Natural killer cell (primary cell): ENCODE data around the gene FHL3. TPM values are rescaled to one million over a fixed set of nuclear protein-coding genes. Genes with fewer than 3 reads are reported as not detected.
"Not testable (repeated sequence)": the region's sequence is repeated elsewhere in the genome, so short reads cannot be mapped to it uniquely, and the experiment has no call there.

Experiments used
- ATAC-seq, 3 donors: fragments of 150-1000 bp in 2 of 3; fragments of 200-7000 bp in 1 of 3; cut with Tn5 transposase; 1 replicate in 1 of 3; 2 replicates in 2 of 3; pipeline ENCODE4 v1.10.0; 2021; ENCODE audit warnings: mild to moderate bottlenecking in 2 of 3, moderate library complexity in 2 of 3
- DNase-seq, 2 donors: peaks; one replicate each; pipeline versions ENCODE4 v3.0.0 to v3.0.0-alpha.2; 2013 to 2021; ENCODE audit warnings: mixed read lengths in 1 of 2
- H3K27ac ChIP-seq: one replicate; pipeline ENCODE4 v1.5.1; 2013; ENCODE audit warnings: mild to moderate bottlenecking, low read length
- H3K27me3 ChIP-seq: one replicate; pipeline ENCODE4 v1.6.1; 2013; ENCODE audit warnings: low read length; ENCODE audit not compliant: control insufficient read depth, insufficient read depth
- H3K36me3 ChIP-seq: one replicate; pipeline ENCODE4 v1.6.1; 2013; ENCODE audit warnings: low read length; ENCODE audit not compliant: control insufficient read depth, insufficient read depth
- H3K4me1 ChIP-seq: one replicate; pipeline ENCODE4 v1.6.1; 2013; ENCODE audit warnings: low read length; ENCODE audit not compliant: control insufficient read depth, insufficient read depth
- H3K4me3 ChIP-seq: one replicate; pipeline ENCODE4 v1.5.1; 2013; ENCODE audit warnings: low read length
- H3K9me3 ChIP-seq: one replicate; pipeline ENCODE4 v1.6.1; 2013; ENCODE audit warnings: low read length; ENCODE audit not compliant: control insufficient read depth, insufficient read depth
- H3K27ac Mint-ChIP-seq, 2 donors: one replicate each; pipeline ENCODE4 v1.8.0; 2022; ENCODE audit warnings: mild to moderate bottlenecking in 2 of 2, mixed read lengths in 2 of 2, moderate library complexity in 1 of 2
- H3K27me3 Mint-ChIP-seq, 2 donors: one replicate each; pipeline ENCODE4 v1.8.0; 2022; ENCODE audit warnings: low read depth in 2 of 2, mixed read lengths in 2 of 2
- H3K36me3 Mint-ChIP-seq: one replicate; pipeline ENCODE4 v1.8.0; 2022; ENCODE audit warnings: mixed read lengths
- H3K4me1 Mint-ChIP-seq, 2 donors: one replicate each; pipeline ENCODE4 v1.8.0; 2022; ENCODE audit warnings: mixed read lengths in 2 of 2
- H3K4me3 Mint-ChIP-seq: one replicate; pipeline ENCODE4 v1.8.0; 2022; ENCODE audit warnings: mild to moderate bottlenecking, moderate library complexity, mixed read lengths
- H3K9me3 Mint-ChIP-seq, 2 donors: one replicate each; pipeline ENCODE4 v1.8.0; 2022; ENCODE audit warnings: mixed read lengths in 2 of 2
- WGBS: methylation state at CpG from one replicate; pipeline ENCODE4 v1.1.7; 2013; ENCODE audit warnings: missing lambda C conversion rate; ENCODE audit not compliant: insufficient coverage; 5-methylcytosine and 5-hydroxymethylcytosine counted together
- intact Hi-C: fragments of 100-400 bp; cut with micrococcal nuclease; formaldehyde crosslinking; loops from one replicate; pipeline ENCODE4 v1.14.2; 2022
- total RNA-seq, 4 donors: library from RNA; stranded (reverse); fragments of 120-200 nt in 1 of 4; gene quantifications; one replicate each; pipeline versions ENCODE4 v1.2.3 to v1.2.4, GENCODE V29; 2013 to 2022
- TF ChIP-seq, protein P1 (sequence below): fragments of 200-600 bp; IDR thresholded peaks from one replicate; pipeline ENCODE4 v1.8.0; 2022; ENCODE audit warnings: antibody characterized with exemption

The FHL3 gene
- total RNA-seq, 3 donors from 2014 or later (not counting 1 experiment from before 2014, with no cell fraction given): 49.3 to 82.6 (median 53.6) TPM

DNA sequence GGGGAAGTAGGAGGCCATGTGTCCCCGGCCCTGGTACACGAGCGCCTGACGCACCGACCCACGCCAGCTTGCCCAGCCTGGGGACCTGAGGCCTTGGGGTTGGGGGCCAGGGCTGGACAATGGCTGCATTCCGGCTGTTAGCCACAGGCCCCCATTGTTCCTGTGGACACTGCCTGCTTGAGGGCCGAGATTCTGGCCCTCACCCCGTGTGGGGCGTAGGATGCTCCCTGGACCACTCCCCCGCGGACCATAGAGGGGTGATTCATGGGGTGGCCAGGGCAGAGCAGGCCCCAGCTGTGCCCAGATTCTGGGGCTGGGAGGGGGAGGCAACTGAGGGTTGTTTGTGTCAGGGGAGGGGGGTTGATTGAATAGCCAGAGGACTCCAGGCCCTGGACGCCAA, 29.6 kb upstream of the FHL3 start:
- Mint-ChIP-seq H3K9me3 (no peaks in the 10 kb centered on the region), H3K27ac (no peak overlapping the region), H3K27me3 (peaks cover 0 to 8% of the 10 kb centered on the region in 2 donors), H3K36me3 (no peaks in the 10 kb centered on the region), H3K4me3 (no peak overlapping the region), H3K4me1 (peaks cover 10 to 20% of the 10 kb centered on the region in 2 donors)
- Histone ChIP-seq H3K27me3 (no peaks in the 10 kb centered on the region), H3K9me3 (no peaks in the 10 kb centered on the region), H3K4me3 (no peak overlapping the region), H3K36me3 (no peaks in the 10 kb centered on the region), H3K27ac (no peak overlapping the region), H3K4me1 (peaks cover 15% of the 10 kb centered on the region)
- intact Hi-C loops: no loop called here
- TF ChIP-seq, protein P1, sequence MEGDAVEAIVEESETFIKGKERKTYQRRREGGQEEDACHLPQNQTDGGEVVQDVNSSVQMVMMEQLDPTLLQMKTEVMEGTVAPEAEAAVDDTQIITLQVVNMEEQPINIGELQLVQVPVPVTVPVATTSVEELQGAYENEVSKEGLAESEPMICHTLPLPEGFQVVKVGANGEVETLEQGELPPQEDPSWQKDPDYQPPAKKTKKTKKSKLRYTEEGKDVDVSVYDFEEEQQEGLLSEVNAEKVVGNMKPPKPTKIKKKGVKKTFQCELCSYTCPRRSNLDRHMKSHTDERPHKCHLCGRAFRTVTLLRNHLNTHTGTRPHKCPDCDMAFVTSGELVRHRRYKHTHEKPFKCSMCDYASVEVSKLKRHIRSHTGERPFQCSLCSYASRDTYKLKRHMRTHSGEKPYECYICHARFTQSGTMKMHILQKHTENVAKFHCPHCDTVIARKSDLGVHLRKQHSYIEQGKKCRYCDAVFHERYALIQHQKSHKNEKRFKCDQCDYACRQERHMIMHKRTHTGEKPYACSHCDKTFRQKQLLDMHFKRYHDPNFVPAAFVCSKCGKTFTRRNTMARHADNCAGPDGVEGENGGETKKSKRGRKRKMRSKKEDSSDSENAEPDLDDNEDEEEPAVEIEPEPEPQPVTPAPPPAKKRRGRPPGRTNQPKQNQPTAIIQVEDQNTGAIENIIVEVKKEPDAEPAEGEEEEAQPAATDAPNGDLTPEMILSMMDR: no peak
- no peak for ATAC-seq
- no peak for DNase-seq
- WGBS: 91% methylated on average over 13 of the region's 13 CpGs

DNA sequence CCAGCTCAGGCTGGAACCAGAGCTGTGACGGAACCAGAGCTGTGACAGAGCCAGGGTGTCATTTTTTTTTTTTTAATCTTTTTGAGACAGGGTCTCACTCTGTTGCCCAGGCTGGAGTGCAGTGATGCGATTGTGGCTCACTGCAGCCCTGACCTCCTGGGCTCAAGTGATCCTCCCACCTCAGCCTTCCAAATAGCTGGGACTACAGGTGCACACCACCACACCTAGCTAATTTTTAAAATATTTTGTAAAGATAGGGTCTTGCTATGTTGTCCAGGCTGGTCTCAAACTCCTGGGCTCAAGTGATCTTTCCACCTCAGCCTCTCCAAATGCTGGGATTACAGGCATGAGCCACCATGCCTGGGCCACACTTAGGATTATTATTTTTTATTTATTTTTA, 27.7 kb upstream of the FHL3 start:
- H3K9me3 ChIP-seq, DNase-seq, H3K36me3 Mint-ChIP-seq: not testable (repeated sequence)

GRCh38 chr1:38031513-38031866, 26.2 kb upstream of the FHL3 start:
- intact Hi-C loops: no loop called here
- DNase-seq: no peak
- Histone ChIP-seq H3K9me3 (no peaks in the 10 kb centered on the region), H3K36me3 (peaks cover 3% of the 10 kb centered on the region), H3K27me3 (no peaks in the 10 kb centered on the region), H3K4me1 (peaks cover 28% of the 10 kb centered on the region), H3K27ac (no peak overlapping the region), H3K4me3 (no peak overlapping the region)
- Mint-ChIP-seq H3K4me3 (no peak overlapping the region), H3K36me3 (no peaks in the 10 kb centered on the region), H3K27ac (no peak overlapping the region), H3K27me3 (no peaks in the 10 kb centered on the region), H3K4me1 (peaks cover 17 to 48% of the 10 kb centered on the region in 2 donors), H3K9me3 (no peaks in the 10 kb centered on the region)
- WGBS: 83% methylated on average over 4 of the region's 4 CpGs
- TF ChIP-seq, protein P1: no peak
- no peak for ATAC-seq

More for the DNA sequence above, 27.7 kb upstream of the FHL3 start:
- 98% methylated on average over 2 of the region's 2 CpGs for WGBS
- H3K4me3 Mint-ChIP-seq, H3K4me3 ChIP-seq, intact Hi-C loops, ATAC-seq, H3K9me3 Mint-ChIP-seq, H3K27ac Mint-ChIP-seq, H3K36me3 ChIP-seq, H3K27me3 ChIP-seq, H3K27me3 Mint-ChIP-seq, H3K27ac ChIP-seq: not testable (repeated sequence)
- peaks cover 28% of the 10 kb centered on the region for H3K4me1 ChIP-seq
- peaks cover 17 to 38% of the 10 kb centered on the region in 2 donors for H3K4me1 Mint-ChIP-seq

DNA sequence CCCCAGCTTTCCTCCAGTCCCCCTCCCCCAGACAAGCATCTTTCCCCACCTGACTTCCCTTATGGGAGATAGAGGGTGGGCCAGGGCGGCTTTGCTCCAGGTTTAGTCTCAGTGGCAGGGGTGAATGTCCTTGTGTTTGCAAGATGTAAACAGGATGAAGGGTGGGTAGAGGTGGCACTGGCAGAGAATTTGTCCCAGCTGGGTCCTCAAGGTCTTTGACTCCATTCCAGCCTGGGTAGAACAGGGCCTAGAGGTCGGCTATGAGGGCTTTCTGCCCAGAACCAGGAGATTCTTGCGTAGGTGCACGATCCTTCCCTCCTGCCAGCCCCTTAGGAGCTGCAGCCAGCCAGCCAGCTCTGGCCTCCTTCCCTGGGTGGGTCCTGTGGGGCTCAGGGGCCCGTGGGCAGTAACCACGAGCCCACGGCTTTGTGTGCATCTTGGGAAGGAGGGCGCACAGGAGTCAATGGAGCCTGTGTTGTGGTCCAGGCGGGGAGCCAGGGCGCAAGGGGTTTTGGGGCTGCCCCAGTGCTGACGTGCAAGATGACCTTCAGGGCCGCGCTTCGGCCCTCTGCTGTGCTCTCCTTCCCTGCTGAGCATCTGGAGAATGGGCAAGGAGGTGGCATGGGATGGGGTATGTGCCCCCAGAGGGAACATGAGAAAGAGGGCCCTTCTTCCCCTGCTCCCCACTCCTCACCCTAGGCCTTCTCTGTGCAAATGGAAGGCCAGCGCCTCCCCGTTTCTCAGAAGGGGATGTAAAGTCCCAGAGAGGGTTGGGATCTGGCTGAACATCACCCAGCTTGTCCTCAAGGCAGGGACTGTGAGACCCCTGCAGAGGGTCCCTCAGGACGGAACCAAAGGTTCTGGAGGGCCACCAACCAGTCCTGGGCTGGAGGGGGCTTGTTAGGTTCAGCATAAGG, 25.5 kb upstream of the FHL3 start:
- no peak overlapping the region for H3K4me3 ChIP-seq
- Mint-ChIP-seq H3K36me3 (no peaks in the 10 kb centered on the region), H3K27me3 (no peaks in the 10 kb centered on the region), H3K4me1 (peaks cover 17 to 49% of the 10 kb centered on the region in 2 donors), H3K9me3 (no peaks in the 10 kb centered on the region), H3K27ac (peak overlapping the region in 1 of 2 donors; percentile 57), H3K4me3 (peak overlapping the region; percentile 25)
- peaks cover 28% of the 10 kb centered on the region for H3K4me1 ChIP-seq
- DNase-seq (no peak), ATAC-seq (no peak)
- 70% methylated on average over 17 of the region's 17 CpGs for WGBS
- TF ChIP-seq, protein P1: no peak
- H3K27me3 ChIP-seq: no peaks in the 10 kb centered on the region
- no peak overlapping the region for H3K27ac ChIP-seq
- peaks cover 7% of the 10 kb centered on the region for H3K36me3 ChIP-seq
- H3K9me3 ChIP-seq: no peaks in the 10 kb centered on the region
- intact Hi-C loops: no loop called here
